A673 (cell line): ENCODE results near the gene TLE1. TPM values are rescaled to one million over a fixed set of nuclear protein-coding genes. Genes with fewer than 3 reads are reported as not detected.

Experiments used
- BruUV-seq: library from RNA; stranded (reverse); fragments of 400-500 nt; replicated peaks from 2 replicates; lab custom pipeline; 2021; lab: Mats Ljungman, UMichigan
- CTCF ChIA-PET: fragments of 300-600 bp; sonication (Branson Sonifier 250); formaldehyde crosslinking; loops from one replicate; lab custom pipeline; 2022; ENCODE audit warnings: antibody characterized with exemption; lab: Charles Lee
- POLR2A ChIA-PET: fragments of 300-600 bp; sonication (Branson Sonifier 250); formaldehyde crosslinking; loops from one replicate; lab custom pipeline; 2022; ENCODE audit warnings: antibody characterized with exemption; ENCODE audit not compliant: low non-redundant PET; lab: Charles Lee
- DNase-seq: peaks from one replicate; pipeline ENCODE4 v3.0.0-alpha.2; 2015; ENCODE audit warnings: low spot score
- H3K27ac ChIP-seq: fragments of 200-600 bp; sonication (generic); 2 replicates; pipeline ENCODE4 v1.5.1; 2016; ENCODE audit warnings: mixed run types, low read depth, mild to moderate bottlenecking, mixed read lengths, antibody characterized with exemption, low read length; ENCODE audit not compliant: poor library complexity, severe bottlenecking
- H3K27me3 ChIP-seq: fragments of 200-600 bp; sonication (generic); replicated peaks from 2 replicates; pipeline ENCODE4 v1.6.1; 2017; ENCODE audit warnings: mixed run types, low read depth, mild to moderate bottlenecking, mixed read lengths, antibody characterized with exemption, low read length; ENCODE audit not compliant: insufficient read depth, poor library complexity
- H3K36me3 ChIP-seq: fragments of 200-600 bp; sonication (generic); 2 replicates; pipeline ENCODE4 v1.6.1; 2016; ENCODE audit warnings: mixed run types, mild to moderate bottlenecking, mixed read lengths, antibody characterized with exemption, low read length; ENCODE audit not compliant: insufficient read depth, poor library complexity, severe bottlenecking
- H3K4me1 ChIP-seq: fragments of 200-600 bp; sonication (generic); 2 replicates; pipeline ENCODE4 v1.6.1; 2017; ENCODE audit warnings: mixed run types, mild to moderate bottlenecking, mixed read lengths, antibody characterized with exemption, low read length; ENCODE audit not compliant: insufficient read depth, poor library complexity, severe bottlenecking
- H3K4me3 ChIP-seq: fragments of 200-600 bp; sonication (generic); 2 replicates; pipeline ENCODE4 v1.5.1; 2016; ENCODE audit warnings: low read depth, mixed run types, mild to moderate bottlenecking, mixed read lengths, low read length; ENCODE audit not compliant: poor library complexity, severe bottlenecking
- H3K9me3 ChIP-seq: fragments of 200-600 bp; sonication (generic); 2 replicates; pipeline ENCODE4 v1.6.1; 2016; ENCODE audit warnings: mixed run types, low read depth, mild to moderate bottlenecking, mixed read lengths, antibody characterized with exemption, low read length; ENCODE audit not compliant: poor library complexity, severe bottlenecking
- CTCF ChIP-seq: fragments of 300-800, 200-600 bp; sonication (generic); conservative IDR thresholded peaks from 2 replicates; pipeline ENCODE4 v1.5.1; 2017; ENCODE audit warnings: low read depth, mild to moderate bottlenecking, antibody characterized with exemption, low read length, moderate library complexity, mixed read lengths
- EZH2 ChIP-seq: fragments of 200-600 bp; sonication (generic); IDR thresholded peaks from 2 replicates; pipeline ENCODE4 v1.6.1; 2017; ENCODE audit warnings: borderline replicate concordance, low read depth, mild to moderate bottlenecking, mixed read lengths, antibody characterized with exemption, low read length; ENCODE audit not compliant: poor library complexity, severe bottlenecking
- intact Hi-C: fragments of 100-400 bp; cut with micrococcal nuclease; formaldehyde crosslinking; loops from one replicate; pipeline ENCODE4 v1.10.0; 2022; ENCODE audit not compliant: unreplicated experiment
- total RNA-seq: library from RNA; stranded (reverse); gene quantifications from 2 replicates; pipeline ENCODE4 v1.2.3, GENCODE V29; 2021

TLE1 gene
- total RNA-seq, 1 experiment from 2014 or later: 2.2 TPM

DNA sequence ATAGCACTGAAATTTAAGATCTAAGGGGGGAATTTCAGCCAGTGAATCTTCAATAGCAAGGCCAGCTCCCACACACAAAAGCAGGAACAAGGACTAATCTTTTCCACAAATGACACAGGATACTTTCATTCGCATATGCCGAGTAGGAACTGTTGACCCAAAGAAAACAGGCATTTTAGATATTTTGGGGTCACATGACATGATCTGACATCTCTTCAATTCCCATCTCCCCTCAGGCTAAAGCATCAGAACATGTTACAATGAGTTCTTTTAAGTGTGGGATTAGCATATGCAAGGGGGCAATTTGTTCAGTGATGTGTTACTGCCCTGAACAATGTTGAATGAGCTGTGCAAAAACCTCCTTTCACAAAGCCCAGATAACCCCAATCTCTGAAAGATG is 68.2 kb downstream of the TLE1 start:
- H3K27ac ChIP-seq: no peak overlapping the region
- DNase-seq: no peak
- no peaks in the 10 kb centered on the region for H3K4me1 ChIP-seq
- TF ChIP-seq CTCF: no peak
- H3K27me3 ChIP-seq: no peaks in the 10 kb centered on the region
- H3K36me3 ChIP-seq: no peaks in the 10 kb centered on the region
- POLR2A ChIA-PET: no interaction called here
- no peaks in the 10 kb centered on the region for H3K9me3 ChIP-seq
- CTCF ChIA-PET: no interaction called here
- intact Hi-C loops: no loop called here
- no TSS peak for BruUV-seq
- no peak overlapping the region for H3K4me3 ChIP-seq

GRCh38 chr9:81620002-81620390 is 69.4 kb downstream of the TLE1 start:
- TF ChIP-seq EZH2 (no peak), CTCF (no peak)
- ChIA-PET POLR2A (no interaction called here), CTCF (no interaction called here)
- no peaks in the 10 kb centered on the region for H3K36me3 ChIP-seq
- H3K9me3 ChIP-seq: no peaks in the 10 kb centered on the region
- no peak overlapping the region for H3K4me3 ChIP-seq
- no peak for DNase-seq
- no TSS peak for BruUV-seq
- H3K27me3 ChIP-seq: no peaks in the 10 kb centered on the region
- no peaks in the 10 kb centered on the region for H3K4me1 ChIP-seq
- H3K27ac ChIP-seq: no peak overlapping the region
- intact Hi-C loops: no loop called here

DNA sequence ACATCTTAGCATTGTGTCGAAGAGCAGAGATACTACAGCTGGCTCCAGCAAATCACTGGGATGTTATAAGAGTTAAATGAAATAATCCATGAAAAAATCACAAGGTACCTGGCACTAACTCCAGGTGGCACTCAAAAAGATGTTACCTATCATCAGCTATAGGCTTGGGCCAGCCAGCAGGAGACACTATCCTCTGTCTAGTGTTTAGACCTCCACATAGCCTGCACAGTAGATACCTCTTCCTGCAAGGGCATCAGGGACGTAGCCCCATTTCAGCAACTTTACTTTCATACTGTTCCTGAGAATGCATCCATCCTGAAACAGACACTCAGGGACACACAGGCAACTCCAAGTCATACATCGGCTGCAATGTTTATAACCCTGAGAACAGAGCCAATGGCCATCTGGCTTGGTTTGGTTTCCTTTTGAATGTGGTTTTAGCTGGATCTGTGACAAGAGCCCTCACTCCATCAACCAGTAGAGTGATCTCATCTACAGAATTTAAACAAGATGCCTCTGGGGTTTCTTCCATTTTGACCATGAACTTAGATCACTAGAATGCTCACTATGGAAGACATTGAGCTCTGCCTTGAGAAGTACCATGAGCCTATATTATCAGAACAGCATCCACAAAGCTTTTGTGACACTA is 69.9 kb downstream of the TLE1 start:
- no peak overlapping the region for H3K4me3 ChIP-seq
- no peak overlapping the region for H3K27ac ChIP-seq
- H3K9me3 ChIP-seq: no peaks in the 10 kb centered on the region
- no peaks in the 10 kb centered on the region for H3K36me3 ChIP-seq
- POLR2A ChIA-PET: no interaction called here
- BruUV-seq: no TSS peak
- CTCF ChIA-PET: no interaction called here
- H3K27me3 ChIP-seq: no peaks in the 10 kb centered on the region
- TF ChIP-seq EZH2: no peak
- no peak for TF ChIP-seq CTCF
- no peaks in the 10 kb centered on the region for H3K4me1 ChIP-seq
- no peak for DNase-seq
- intact Hi-C loops: no loop called here
